Naive thymus-derived CD8-positive, alpha-beta T cell (primary cell): ENCODE data around the gene RALGPS1. TPM values are rescaled to one million over a fixed set of nuclear protein-coding genes. Genes with fewer than 3 reads are reported as not detected.
A peak's percentile ranks its signal among the peaks of the same experiment; 100 is the strongest.

Experiments
- ATAC-seq, 2 donors: fragments of 150-1000 bp; cut with Tn5 transposase in 1 of 2; sonication (Bioruptor Pico), chemical (Tn5 transposase) in 1 of 2; 1 replicate in 1 of 2; 2 replicates in 1 of 2; pipeline ENCODE4 v1.10.0; 2021; ENCODE audit warnings: mild to moderate bottlenecking in 2 of 2, moderate library complexity in 2 of 2
- POLR2A ChIA-PET: fragments of 350-600 bp; sonication (Branson Sonifier 250); formaldehyde crosslinking; loops from one replicate; lab custom pipeline; 2021; ENCODE audit warnings: antibody characterized with exemption; lab: Charles Lee
- DNase-seq, 10 donors: peaks; one replicate each; pipeline versions ENCODE4 v3.0.0 to v3.0.0-alpha.2; 2020 to 2022
- H3K27ac Mint-ChIP-seq, 10 donors: one replicate each; pipeline ENCODE4 v1.8.0; 2020 to 2022; ENCODE audit warnings: mild to moderate bottlenecking in 10 of 10, mixed read lengths in 10 of 10, moderate library complexity in 4 of 10, inconsistent platforms in 1 of 10
- H3K27me3 Mint-ChIP-seq, 5 donors: one replicate each; pipeline ENCODE4 v1.8.0; 2021 to 2022; ENCODE audit warnings: mixed read lengths in 5 of 5
- H3K36me3 Mint-ChIP-seq, 3 donors: one replicate each; pipeline ENCODE4 v1.8.0; 2020 to 2022; ENCODE audit warnings: mixed read lengths in 3 of 3, mild to moderate bottlenecking in 2 of 3, inconsistent platforms in 1 of 3
- H3K4me1 Mint-ChIP-seq, 4 donors: one replicate each; pipeline ENCODE4 v1.8.0; 2021 to 2022; ENCODE audit warnings: mixed read lengths in 4 of 4
- H3K4me3 Mint-ChIP-seq, 10 donors: one replicate each; pipeline ENCODE4 v1.8.0; 2020 to 2022; ENCODE audit warnings: mild to moderate bottlenecking in 10 of 10, mixed read lengths in 10 of 10, moderate library complexity in 6 of 10, inconsistent platforms in 1 of 10
- H3K9me3 Mint-ChIP-seq, 9 donors: one replicate each; pipeline ENCODE4 v1.8.0; 2020 to 2022; ENCODE audit warnings: mixed read lengths in 9 of 9, mild to moderate bottlenecking in 3 of 9, inconsistent platforms in 1 of 9, moderate library complexity in 1 of 9
- polyA plus RNA-seq, 3 donors: library from polyadenylated mRNA; unstranded; fragments of 300-500 nt; fragmentation: Illumina TruSeq; gene quantifications; one replicate each; pipeline ENCODE4 v1.2.3, GENCODE V29; 2021
- total RNA-seq, 8 experiments: library from RNA in 2 of 8; stranded (reverse) in 2 of 8; gene quantifications; one replicate each; pipeline ENCODE4 v1.2.3 and lab custom pipeline; 2021 to 2026

Gene RALGPS1
- total and polyA plus RNA-seq, 5 experiments from 2014 or later: 0.83 to 6.4 (median 1.8) TPM

DNA sequence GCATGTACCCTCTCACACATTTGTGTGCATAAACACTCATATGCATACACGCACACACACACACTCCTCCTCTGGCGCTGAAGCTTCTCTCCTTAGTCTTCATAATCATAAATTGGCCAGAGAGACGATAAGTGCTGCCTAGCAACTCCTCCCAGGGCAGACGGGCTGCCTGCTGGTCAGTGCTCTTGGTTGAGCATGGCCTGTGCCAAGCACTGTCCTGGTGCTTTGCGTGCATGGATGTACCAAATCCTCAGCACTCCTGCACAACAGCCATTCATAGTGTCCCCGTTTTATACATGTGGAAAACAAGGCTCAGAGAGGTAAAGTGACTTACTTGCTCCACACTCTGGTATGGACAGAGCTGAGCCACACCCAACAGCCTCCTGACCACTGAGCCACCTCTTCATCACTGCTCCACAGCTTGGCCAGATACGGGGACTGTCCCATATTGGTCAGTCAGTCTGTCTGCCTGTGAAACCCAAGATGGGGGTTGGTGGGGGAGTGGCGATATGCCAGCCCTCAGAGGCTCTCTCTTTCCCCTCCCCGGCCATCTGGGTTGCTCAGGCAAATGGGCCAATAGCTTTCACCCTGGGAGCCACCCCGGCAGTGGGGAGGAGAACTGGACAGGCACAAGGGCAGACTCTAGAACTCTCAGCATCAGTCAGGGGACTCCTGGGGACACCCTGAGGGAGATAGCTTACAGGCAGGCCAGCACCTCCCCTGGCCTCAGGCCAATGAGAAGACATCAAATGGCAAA lies 285.7 kb downstream of the RALGPS1 start:
- no peak overlapping the region for H3K4me3 Mint-ChIP-seq
- peaks cover 9 to 26% (median 12%) of the 10 kb centered on the region in 4 donors for H3K4me1 Mint-ChIP-seq
- ATAC-seq (no peak), DNase-seq (no peak)
- peak overlapping the region in 1 of 10 donors; percentile 56 for H3K27ac Mint-ChIP-seq
- H3K9me3 Mint-ChIP-seq: peaks cover 0 to 2% (median 0%) of the 10 kb centered on the region in 9 donors
- H3K36me3 Mint-ChIP-seq: peaks cover 0 to 16% (median 3%) of the 10 kb centered on the region in 3 donors
- peaks cover 0 to 58% (median 22%) of the 10 kb centered on the region in 5 donors for H3K27me3 Mint-ChIP-seq
- POLR2A ChIA-PET: interaction anchor here (1.7 kb wide), 1 partner anchor 235 kb away, joined by 4 read pairs; no protein-coding TSS in a partner anchor

DNA sequence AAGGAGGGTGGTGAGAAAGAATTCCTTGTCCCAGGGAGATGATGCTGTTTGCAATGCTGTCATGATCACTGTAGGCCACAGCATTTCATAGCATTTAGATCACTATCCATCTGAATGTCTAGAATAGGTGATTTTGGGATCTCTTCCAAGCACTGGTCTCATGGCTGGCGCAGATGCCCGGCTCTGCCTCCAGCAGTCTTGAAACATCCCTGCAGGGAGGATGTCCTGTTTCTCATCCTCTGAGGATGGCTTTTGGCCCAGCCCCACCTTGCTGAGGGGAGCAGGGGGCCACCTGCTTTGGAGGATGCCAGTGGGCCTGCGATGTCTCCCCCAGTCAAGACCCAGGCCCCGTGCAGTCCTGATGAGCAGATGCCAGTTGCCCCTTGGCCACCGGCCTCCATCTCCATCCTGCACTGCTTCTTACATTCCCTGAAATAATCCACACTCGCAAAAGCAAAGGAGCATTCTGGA lies 286.5 kb downstream of the RALGPS1 start:
- H3K36me3 Mint-ChIP-seq: peaks cover 0 to 11% (median 0%) of the 10 kb centered on the region in 3 donors
- peaks cover 0 to 64% (median 26%) of the 10 kb centered on the region in 5 donors for H3K27me3 Mint-ChIP-seq
- peaks cover 9 to 26% (median 12%) of the 10 kb centered on the region in 4 donors for H3K4me1 Mint-ChIP-seq
- POLR2A ChIA-PET: no interaction called here
- H3K27ac Mint-ChIP-seq: no peak overlapping the region
- no peak overlapping the region for H3K4me3 Mint-ChIP-seq
- ATAC-seq (no peak), DNase-seq (no peak)
- peaks cover 0 to 2% (median 0%) of the 10 kb centered on the region in 9 donors for H3K9me3 Mint-ChIP-seq

DNA sequence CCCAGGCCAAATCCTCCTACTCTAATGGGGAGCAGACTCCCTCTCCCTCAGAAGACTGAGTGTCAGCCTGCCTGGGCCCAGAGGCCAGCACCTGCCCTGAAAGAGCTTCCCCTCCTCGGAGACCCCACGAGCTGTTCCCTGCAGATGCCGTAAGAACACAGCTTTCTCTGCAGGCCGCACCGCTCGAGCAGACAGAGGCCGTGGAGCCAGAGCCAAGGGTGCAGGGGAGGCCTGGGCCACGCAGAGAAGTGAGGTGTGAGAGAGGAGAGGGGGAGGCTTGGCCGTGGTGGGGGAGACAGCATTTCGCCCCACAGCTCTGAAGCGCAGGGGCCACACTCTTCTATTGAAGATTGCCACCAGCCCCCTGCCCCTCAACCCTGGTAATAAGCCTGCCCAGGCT lies 287.1 kb downstream of the RALGPS1 start:
- POLR2A ChIA-PET: no interaction called here
- DNase-seq: no peak
- Mint-ChIP-seq H3K9me3 (no peaks in the 10 kb centered on the region), H3K4me1 (peaks cover 9 to 26% (median 12%) of the 10 kb centered on the region in 4 donors), H3K4me3 (no peak overlapping the region), H3K27me3 (peaks cover 0 to 64% (median 26%) of the 10 kb centered on the region in 5 donors), H3K27ac (peak overlapping the region in 1 of 10 donors; percentile 90), H3K36me3 (peaks cover 0 to 5% (median 0%) of the 10 kb centered on the region in 3 donors)
- no peak for ATAC-seq

DNA sequence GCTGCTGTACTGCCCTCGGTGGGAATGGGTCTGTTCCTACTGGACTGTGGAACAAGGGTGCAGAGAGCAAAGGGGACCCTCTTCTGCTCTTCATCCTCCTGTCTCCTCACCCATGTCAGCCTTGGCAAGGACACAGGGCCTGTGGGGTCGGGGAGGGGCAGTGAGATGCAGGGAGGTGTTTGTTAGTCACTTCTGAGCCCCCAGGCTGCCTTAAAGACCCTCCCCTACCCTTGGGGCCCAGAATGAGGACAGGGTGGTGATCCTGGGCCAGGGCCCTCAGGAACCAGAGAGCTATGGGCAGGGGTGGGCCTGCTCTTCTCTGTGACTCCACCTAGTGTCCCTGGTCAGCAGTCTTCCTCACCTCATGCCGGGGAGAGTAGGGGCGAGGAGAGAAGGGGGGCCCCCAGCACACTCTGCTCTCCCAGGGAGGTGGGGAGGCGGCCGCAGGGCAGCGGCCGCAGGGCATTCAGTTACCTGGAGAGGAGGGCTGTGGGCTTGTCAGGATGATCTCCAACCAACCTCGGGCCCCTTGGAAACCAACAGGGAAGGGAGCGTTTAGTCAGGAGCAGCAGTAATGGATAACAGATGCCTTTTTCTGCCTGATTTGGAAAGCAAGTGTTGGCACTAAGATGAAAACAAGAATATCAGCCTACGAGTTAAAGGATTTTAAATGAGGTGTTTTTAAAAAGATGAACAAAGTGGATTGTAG lies 288.0 kb downstream of the RALGPS1 start:
- Mint-ChIP-seq H3K27me3 (peaks cover 0 to 64% (median 26%) of the 10 kb centered on the region in 5 donors), H3K36me3 (peaks cover 0 to 8% (median 0%) of the 10 kb centered on the region in 3 donors), H3K9me3 (no peaks in the 10 kb centered on the region), H3K4me1 (peaks cover 9 to 26% (median 12%) of the 10 kb centered on the region in 4 donors), H3K27ac (no peak overlapping the region), H3K4me3 (no peak overlapping the region)
- no peak for ATAC-seq
- no peak for DNase-seq
- POLR2A ChIA-PET: no interaction called here

DNA sequence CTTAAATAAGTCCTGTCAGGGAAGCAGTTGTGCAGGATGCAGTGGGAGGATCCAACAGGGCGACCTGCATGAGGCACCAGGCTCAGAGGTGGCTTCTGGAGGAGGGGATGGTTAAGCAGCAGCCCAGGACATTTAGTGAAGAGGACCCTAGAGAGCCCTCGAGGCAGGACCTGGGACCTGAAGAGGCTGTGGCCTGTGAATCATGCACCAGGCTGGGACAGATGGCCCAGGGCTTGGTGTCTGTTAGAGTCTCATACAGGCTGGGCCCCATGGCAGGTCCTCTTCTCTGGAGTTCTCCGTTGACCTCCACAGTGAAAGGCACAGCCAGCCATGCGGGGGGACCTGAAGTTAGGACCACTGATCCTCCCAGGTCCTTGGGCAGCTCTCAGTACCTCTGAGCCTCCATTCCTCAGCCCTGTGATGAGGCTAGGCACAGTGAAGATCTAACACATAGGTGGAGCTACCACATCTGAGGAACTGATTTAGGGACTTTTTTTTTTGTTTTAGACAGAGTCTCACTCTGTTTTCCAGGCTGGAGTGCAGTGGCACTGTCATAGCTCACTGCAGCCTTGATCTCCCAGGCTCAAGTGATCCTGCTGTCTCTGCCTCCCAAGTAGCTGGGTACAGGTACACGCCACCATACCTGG lies 289.2 kb downstream of the RALGPS1 start:
- ATAC-seq (peak; percentile 74 to 80), DNase-seq (no peak)
- Mint-ChIP-seq H3K27me3 (peaks cover 0 to 55% (median 23%) of the 10 kb centered on the region in 5 donors), H3K27ac (peak overlapping the region in 2 of 10 donors; percentile 38 to 50), H3K9me3 (no peaks in the 10 kb centered on the region), H3K4me3 (no peak overlapping the region), H3K36me3 (peaks cover 0 to 8% (median 0%) of the 10 kb centered on the region in 3 donors), H3K4me1 (peaks cover 7 to 20% (median 10%) of the 10 kb centered on the region in 4 donors)
- POLR2A ChIA-PET: no interaction called here

DNA sequence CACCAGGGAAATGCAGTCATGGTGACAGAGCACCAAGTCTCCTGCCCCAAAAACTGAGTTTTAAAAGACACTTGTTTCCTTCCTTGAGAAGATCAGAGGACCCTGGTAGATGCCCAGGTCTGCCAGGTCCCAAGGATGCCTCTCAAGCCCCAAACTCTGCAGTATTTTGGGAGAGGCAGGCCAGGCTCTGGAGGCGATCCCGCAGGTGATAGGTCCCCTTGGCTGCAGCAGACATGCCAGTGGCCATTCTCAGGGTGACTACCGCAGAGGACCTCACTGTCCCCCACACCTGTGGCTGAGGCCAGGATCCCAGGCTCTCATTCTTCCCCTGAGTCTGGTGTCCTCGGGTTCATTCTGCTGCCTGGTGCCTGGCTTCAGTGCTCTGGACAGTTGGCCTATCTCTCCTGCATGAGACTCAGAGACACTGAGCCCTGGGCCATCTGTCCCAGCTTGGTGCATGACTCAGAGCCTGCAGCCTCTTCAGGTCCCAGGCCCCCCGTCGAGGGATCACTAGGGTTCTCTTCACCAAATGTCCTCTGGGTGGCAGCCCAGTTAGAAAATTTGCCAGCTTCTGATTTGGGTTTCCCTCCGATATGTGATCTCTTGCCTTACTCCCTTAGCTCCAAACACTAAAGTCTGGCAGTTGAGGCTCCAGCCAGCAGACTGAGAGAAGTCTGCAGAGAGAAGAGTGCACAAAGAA lies 290.3 kb downstream of the RALGPS1 start:
- peak in 1 of 2 donors; percentile 37 for ATAC-seq
- POLR2A ChIA-PET: no interaction called here
- peaks cover 0 to 8% (median 0%) of the 10 kb centered on the region in 3 donors for H3K36me3 Mint-ChIP-seq
- no peaks in the 10 kb centered on the region for H3K9me3 Mint-ChIP-seq
- H3K27me3 Mint-ChIP-seq: peaks cover 0 to 50% (median 22%) of the 10 kb centered on the region in 5 donors
- H3K4me1 Mint-ChIP-seq: peaks cover 3 to 13% (median 9%) of the 10 kb centered on the region in 4 donors
- H3K27ac Mint-ChIP-seq: no peak overlapping the region
- DNase-seq: no peak
- H3K4me3 Mint-ChIP-seq: no peak overlapping the region

DNA sequence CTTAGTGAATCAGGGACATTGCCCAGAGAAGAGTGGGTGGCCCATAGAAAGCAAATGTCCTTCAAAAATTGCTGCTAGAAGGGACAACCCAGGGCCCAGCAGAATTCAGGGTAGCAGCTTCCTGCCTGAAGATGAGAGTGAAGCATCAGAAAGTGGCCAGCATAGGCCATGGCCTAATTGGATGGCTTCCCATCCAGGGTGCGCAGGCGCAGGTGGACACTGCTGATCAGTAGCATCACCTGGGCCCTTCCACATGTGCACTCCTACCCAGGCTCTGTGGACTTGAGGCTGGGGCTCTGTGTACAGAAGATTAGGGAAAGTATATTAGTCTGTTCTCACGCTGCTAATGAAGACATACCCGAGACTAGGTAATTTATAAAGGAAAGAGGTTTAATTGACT lies 291.4 kb downstream of the RALGPS1 start:
- H3K9me3 Mint-ChIP-seq: no peaks in the 10 kb centered on the region
- H3K27ac Mint-ChIP-seq: no peak overlapping the region
- POLR2A ChIA-PET: no interaction called here
- peaks cover 3 to 49% (median 18%) of the 10 kb centered on the region in 5 donors for H3K27me3 Mint-ChIP-seq
- no peak for DNase-seq
- no peak for ATAC-seq
- peaks cover 3 to 13% (median 9%) of the 10 kb centered on the region in 4 donors for H3K4me1 Mint-ChIP-seq
- peaks cover 0 to 8% (median 0%) of the 10 kb centered on the region in 3 donors for H3K36me3 Mint-ChIP-seq
- no peak overlapping the region for H3K4me3 Mint-ChIP-seq

DNA sequence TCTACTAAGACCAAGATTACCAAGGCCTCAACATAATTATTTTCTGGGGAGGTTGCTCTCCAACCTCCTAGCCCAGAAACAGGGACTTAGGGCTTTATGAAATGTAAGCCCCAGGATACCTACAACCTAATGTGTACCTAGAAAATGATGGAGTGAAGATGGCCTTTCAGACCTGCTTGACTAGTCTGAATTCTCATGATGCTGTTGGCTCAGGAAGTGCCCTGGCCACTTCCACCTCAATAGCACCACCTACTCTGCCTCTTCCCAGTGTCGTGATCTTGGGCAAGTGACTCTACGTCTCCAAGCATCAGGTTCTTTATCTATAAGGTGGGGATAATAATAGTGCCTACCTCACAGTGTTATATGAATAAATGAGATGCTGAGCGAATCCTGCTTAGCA lies 292.1 kb downstream of the RALGPS1 start:
- ATAC-seq (no peak), DNase-seq (no peak)
- peaks cover 0 to 6% (median 0%) of the 10 kb centered on the region in 3 donors for H3K36me3 Mint-ChIP-seq
- H3K9me3 Mint-ChIP-seq: no peaks in the 10 kb centered on the region
- no peak overlapping the region for H3K27ac Mint-ChIP-seq
- H3K4me3 Mint-ChIP-seq: no peak overlapping the region
- H3K4me1 Mint-ChIP-seq: peaks cover 3 to 13% (median 9%) of the 10 kb centered on the region in 4 donors
- H3K27me3 Mint-ChIP-seq: peaks cover 3 to 47% (median 14%) of the 10 kb centered on the region in 5 donors
- POLR2A ChIA-PET: no interaction called here

DNA sequence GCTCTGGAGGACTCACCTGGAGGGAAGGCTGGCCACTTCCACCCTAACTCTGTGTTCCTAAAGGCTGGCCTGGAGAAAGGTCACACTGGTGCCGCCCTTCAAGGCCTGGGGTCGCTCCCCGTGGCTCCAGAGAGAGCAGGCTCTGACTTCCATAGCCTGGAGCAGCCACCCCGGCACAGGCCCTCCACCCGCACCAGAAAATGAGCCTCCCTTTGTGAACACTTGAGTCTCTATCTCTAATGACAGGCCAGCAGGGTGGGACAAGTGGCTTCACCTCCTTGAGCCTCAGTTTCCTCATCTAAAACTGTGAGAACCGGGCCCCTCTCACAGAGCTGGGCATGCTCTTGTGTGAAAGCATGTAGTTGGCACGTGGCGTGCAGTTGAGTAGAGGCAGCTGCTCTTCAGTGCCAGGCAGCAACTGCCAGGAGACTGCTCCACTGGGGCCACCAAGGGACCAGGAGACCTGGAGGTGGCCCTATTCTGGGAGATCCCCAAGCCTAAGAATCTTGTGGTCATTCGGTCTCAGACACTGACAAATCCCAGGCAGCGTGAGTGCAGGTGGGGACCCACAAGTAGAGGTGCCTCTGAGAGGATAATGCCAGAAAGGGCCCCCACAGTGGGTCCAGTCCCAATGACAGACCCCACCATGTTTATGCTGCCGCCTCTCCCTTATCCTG lies 293.3 kb downstream of the RALGPS1 start:
- ATAC-seq (no peak), DNase-seq (no peak)
- peaks cover 3 to 35% (median 7%) of the 10 kb centered on the region in 5 donors for H3K27me3 Mint-ChIP-seq
- peaks cover 3 to 13% (median 9%) of the 10 kb centered on the region in 4 donors for H3K4me1 Mint-ChIP-seq
- H3K36me3 Mint-ChIP-seq: peaks cover 0 to 3% (median 0%) of the 10 kb centered on the region in 3 donors
- POLR2A ChIA-PET: no interaction called here
- no peaks in the 10 kb centered on the region for H3K9me3 Mint-ChIP-seq
- no peak overlapping the region for H3K27ac Mint-ChIP-seq
- H3K4me3 Mint-ChIP-seq: no peak overlapping the region

DNA sequence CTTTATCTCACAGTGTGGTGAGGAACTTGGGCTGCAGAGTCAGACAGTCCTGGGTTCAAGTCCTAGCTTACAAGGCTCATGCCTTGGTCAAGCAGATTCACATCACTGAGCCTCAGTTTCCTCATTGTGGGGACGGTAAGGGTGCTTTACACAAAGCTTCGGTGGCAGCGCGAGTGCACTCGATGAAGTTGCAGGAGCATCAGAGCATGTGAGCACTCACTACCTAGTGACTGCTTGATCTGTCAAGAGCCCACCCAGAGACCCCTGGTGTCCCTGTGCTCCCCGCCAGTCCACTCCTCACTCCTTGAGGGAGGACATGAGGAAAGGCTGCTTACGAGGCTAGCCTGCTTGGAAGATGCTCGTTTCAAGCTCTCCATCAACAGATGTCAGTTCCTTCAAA lies 293.8 kb downstream of the RALGPS1 start:
- H3K27ac Mint-ChIP-seq: no peak overlapping the region
- POLR2A ChIA-PET: no interaction called here
- DNase-seq: no peak
- ATAC-seq: no peak
- no peaks in the 10 kb centered on the region for H3K9me3 Mint-ChIP-seq
- H3K36me3 Mint-ChIP-seq: peaks cover 0 to 3% (median 0%) of the 10 kb centered on the region in 3 donors
- no peak overlapping the region for H3K4me3 Mint-ChIP-seq
- peaks cover 3 to 9% (median 6%) of the 10 kb centered on the region in 4 donors for H3K4me1 Mint-ChIP-seq
- peaks cover 3 to 29% (median 7%) of the 10 kb centered on the region in 5 donors for H3K27me3 Mint-ChIP-seq

DNA sequence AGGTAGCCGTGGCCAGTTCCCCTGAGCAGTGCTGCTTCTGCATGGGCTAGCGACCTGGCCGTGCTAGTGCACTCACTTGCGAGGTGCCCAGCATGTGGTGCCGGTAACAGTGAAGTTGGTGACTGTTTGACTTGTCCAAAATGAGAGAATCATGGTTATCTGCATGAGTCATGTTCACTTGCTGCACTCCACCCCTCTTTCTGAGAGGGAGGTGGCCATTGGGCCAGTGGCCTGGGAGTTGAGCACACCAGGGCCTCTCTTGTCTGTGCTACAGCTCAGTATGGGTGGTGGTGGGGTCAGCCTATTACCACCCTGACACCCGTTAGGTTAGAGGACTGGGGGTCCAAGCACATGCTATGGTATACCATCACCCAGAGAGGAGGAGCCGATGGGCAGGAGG lies 294.6 kb downstream of the RALGPS1 start:
- Mint-ChIP-seq H3K27me3 (peaks cover 3 to 24% (median 7%) of the 10 kb centered on the region in 5 donors), H3K4me3 (no peak overlapping the region), H3K4me1 (peaks cover 0 to under 1% (median 0%) of the 10 kb centered on the region in 4 donors), H3K9me3 (no peaks in the 10 kb centered on the region), H3K27ac (no peak overlapping the region), H3K36me3 (peaks cover 0 to 3% (median 0%) of the 10 kb centered on the region in 3 donors)
- DNase-seq: no peak
- POLR2A ChIA-PET: interaction anchor here (0.5 kb wide), 1 partner anchor 331 kb away, joined by 7 read pairs; no protein-coding TSS in a partner anchor
- ATAC-seq: no peak
